Adrenal gland (tissue), 12 donors: ENCODE data around the gene ANKRD2. TPM values are rescaled to one million over a fixed set of nuclear protein-coding genes. Genes with fewer than 3 reads are reported as not detected.

Source experiments
- DNase-seq, 7 donors: peaks; one replicate each; pipeline ENCODE4 v3.0.0-alpha.2; 2019 to 2020
- H3K27ac ChIP-seq, 5 donors: fragments of 200-600 bp; sonication (generic) in 4 of 5; 1 replicate in 3 of 5; 2 replicates in 2 of 5; pipeline versions ENCODE4 v1.5.1 to v1.8.0; 2016 to 2020; ENCODE audit warnings: mild to moderate bottlenecking in 1 of 5
- H3K27me3 ChIP-seq: fragments of 200-600 bp; 2 replicates; pipeline ENCODE4 v1.8.0; 2021
- H3K36me3 ChIP-seq, 2 donors: fragments of 200-600 bp; replicated peaks in 1 of 2; 1 replicate in 1 of 2; 2 replicates in 1 of 2; pipeline versions ENCODE4 v1.5.1 to v1.8.0; 2018 to 2022
- H3K4me1 ChIP-seq, 2 donors: fragments of 200-600 bp; replicated peaks in 1 of 2; 1 replicate in 1 of 2; 2 replicates in 1 of 2; pipeline versions ENCODE4 v1.5.1 to v1.8.0; 2018 to 2021
- H3K4me3 ChIP-seq, 4 donors: fragments of 200-600 bp; sonication (generic) in 3 of 4; one replicate each; pipeline ENCODE4 v1.5.1; 2016 to 2018
- H3K9me3 ChIP-seq, 3 donors: fragments of 200-600 bp; sonication (generic) in 1 of 3; replicated peaks in 1 of 3; 1 replicate in 2 of 3; 2 replicates in 1 of 3; pipeline versions ENCODE4 v1.5.1 to v1.8.0; 2016 to 2021
- POLR2A ChIP-seq, 2 donors: fragments of 450-650 bp; IDR thresholded peaks; one replicate each; pipeline ENCODE4 v1.6.1; 2017; ENCODE audit warnings: antibody characterized with exemption in 2 of 2, mild to moderate bottlenecking in 2 of 2, moderate library complexity in 1 of 2
- WGBS, 4 donors: extraction: QIAGEN DNeasy Blood & Tissue Kit in 2 of 4; methylation state at CpG; one replicate each; pipeline versions ENCODE4 v1.1.5 to v1.1.7; 2013 to 2017; 5-methylcytosine and 5-hydroxymethylcytosine counted together
- intact Hi-C, 2 donors: fragments of 100-400 bp; cut with DNase I; formaldehyde crosslinking; loops; one replicate each; pipeline versions ENCODE4 v1.14.1 to v1.15.0; 2022 to 2023
- polyA plus RNA-seq, 3 donors: library from polyadenylated mRNA; stranded (reverse); fragments of 200-250 nt in 2 of 3; fragments of 350-450 nt in 1 of 3; fragmentation: Illumina TruSeq in 1 of 3; extraction: RNeasy Lipid Tissue Mini Kit (QIAGEN cat#74804) in 1 of 3; gene quantifications; one replicate each; pipeline ENCODE4 v1.2.3, GENCODE V29; 2013 to 2014
- total RNA-seq, 9 donors: library from RNA; depleted of rRNA in 4 of 9; stranded (reverse); fragments of >200 nt in 4 of 9; fragments of 120-200 nt in 1 of 9; fragmentation: NEBNext Ultra II Directional in 1 of 9; extraction: Animal tissue kit (Norgen Biotek cat#: 25700) in 1 of 9; gene quantifications; one replicate each; pipeline versions ENCODE4 v1.1.0 to v1.2.4, GENCODE V29; 2013 to 2023
- TF ChIP-seq, protein P1 (sequence below), 6 experiments: fragments of 450-650 bp in 4 of 6; fragments of 200-600 bp in 2 of 6; sonication (generic) in 1 of 6; IDR thresholded peaks; 1 replicate in 5 of 6; 2 replicates in 1 of 6; pipeline versions ENCODE4 v1.5.1 to v1.8.0; 2016 to 2021; ENCODE audit warnings: antibody characterized with exemption in 6 of 6, mild to moderate bottlenecking in 2 of 6, moderate library complexity in 1 of 6
- donor health status: healthy with polysubstance abuse.
- donor health status: Bipolar disorder and iron deficiency.
- donor health status: DM: yes; HTN: yes; CAD: no.
- donor health status: DM: no; HTN: no; CAD: no.
- donor health status: DM: no; HTN: no; CAD: no.
- donor health status: DM: yes; HTN: yes; CAD: no.

The ANKRD2 gene
- total and polyA plus RNA-seq, 12 donors = 0.24 to 2.9 (median 0.96) TPM; not detected in 2

DNA sequence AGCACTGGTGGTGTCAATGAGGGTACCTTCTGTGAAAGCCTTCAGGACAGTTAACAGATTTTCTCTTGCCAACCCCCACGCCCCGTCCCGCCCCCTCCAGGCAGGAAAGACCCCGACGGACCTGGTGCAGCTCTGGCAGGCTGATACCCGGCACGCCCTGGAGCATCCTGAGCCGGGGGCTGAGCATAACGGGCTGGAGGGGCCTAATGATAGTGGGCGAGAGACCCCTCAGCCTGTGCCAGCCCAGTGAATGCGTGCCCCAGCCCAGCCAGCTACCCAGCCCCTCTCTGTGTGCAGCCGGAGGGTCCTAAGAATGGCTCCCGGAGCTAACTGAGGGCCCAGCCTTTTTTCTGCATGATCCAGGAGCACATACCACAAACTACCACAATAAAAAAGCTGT is 10.9 kb downstream of the ANKRD2 start:
- 85 to 95% (median 91%) methylated on average over 2 to 13 of the region's 13 CpGs for WGBS, 4 donors
- peaks cover 10 to 32% of the 10 kb centered on the region in 2 donors for H3K4me1 ChIP-seq
- intact Hi-C loops = no loop called here
- TF ChIP-seq POLR2A (IDR thresholded peaks at IDR 0.05) = no peak
- TF ChIP-seq, protein P1, sequence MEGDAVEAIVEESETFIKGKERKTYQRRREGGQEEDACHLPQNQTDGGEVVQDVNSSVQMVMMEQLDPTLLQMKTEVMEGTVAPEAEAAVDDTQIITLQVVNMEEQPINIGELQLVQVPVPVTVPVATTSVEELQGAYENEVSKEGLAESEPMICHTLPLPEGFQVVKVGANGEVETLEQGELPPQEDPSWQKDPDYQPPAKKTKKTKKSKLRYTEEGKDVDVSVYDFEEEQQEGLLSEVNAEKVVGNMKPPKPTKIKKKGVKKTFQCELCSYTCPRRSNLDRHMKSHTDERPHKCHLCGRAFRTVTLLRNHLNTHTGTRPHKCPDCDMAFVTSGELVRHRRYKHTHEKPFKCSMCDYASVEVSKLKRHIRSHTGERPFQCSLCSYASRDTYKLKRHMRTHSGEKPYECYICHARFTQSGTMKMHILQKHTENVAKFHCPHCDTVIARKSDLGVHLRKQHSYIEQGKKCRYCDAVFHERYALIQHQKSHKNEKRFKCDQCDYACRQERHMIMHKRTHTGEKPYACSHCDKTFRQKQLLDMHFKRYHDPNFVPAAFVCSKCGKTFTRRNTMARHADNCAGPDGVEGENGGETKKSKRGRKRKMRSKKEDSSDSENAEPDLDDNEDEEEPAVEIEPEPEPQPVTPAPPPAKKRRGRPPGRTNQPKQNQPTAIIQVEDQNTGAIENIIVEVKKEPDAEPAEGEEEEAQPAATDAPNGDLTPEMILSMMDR (IDR thresholded peaks at IDR 0.05) = no peak
- H3K4me3 ChIP-seq = no peak overlapping the region
- H3K27me3 ChIP-seq = no peaks in the 10 kb centered on the region
- H3K9me3 ChIP-seq = no peaks in the 10 kb centered on the region
- peak in 1 of 7 donors; percentile 13 for DNase-seq
- H3K27ac ChIP-seq = peak overlapping the region in 1 of 5 donors; percentile 54
- H3K36me3 ChIP-seq = no peaks in the 10 kb centered on the region

DNA sequence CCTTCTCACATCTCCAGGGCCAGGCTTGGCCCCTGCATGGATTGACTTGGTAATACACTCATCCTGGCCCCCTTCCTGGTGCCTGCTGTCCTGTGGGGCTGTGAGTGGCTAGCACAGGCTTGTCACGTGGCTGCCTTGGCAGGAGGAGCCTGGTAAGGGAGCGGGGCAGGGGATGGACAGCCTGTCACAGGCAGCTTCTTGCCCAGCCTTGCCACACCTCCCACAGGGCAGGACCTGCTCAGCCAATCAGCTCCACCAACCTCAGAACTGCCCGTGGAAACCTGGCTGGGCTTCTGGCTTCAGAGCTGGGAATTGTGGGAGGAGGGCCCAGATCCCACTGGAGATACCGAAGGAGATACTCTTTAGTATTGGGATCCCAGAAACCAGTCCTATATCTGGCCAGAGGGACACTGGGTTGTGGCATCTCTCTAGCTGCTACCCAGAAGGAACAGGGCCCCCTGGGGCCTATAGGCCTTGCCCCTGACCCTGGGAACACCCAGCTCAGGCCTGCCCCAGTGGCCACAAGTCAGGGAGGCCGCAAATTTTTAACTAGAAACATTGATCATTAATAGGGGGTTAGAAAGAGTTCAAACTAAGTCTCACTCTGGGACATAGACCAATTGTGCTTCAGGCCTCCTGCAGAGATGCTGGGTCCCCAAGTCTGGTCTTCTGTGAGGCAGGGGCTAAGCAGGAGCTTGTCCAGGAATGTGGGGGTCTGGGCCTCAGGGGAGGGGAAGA is 11.7 kb downstream of the ANKRD2 start, which contains the start of gene HOGA1:
TSS of gene HOGA1 (plus strand) at position 330 of the 738 bp plus-strand sequence. CDS start at position 645, 315 bp downstream.
- no peaks in the 10 kb centered on the region for H3K36me3 ChIP-seq
- peak; percentile 91 to 99 (median 97) for DNase-seq
- H3K4me1 ChIP-seq = peaks cover 10 to 32% of the 10 kb centered on the region in 2 donors
- H3K4me3 ChIP-seq = peak within 1 kb of the TSS in 1 of 4 donors; percentile 18
- intact Hi-C loops = no loop called here
- TF ChIP-seq POLR2A (IDR thresholded peaks at IDR 0.05) = peak in 1 of 2 donors; percentile 71
- TF ChIP-seq, protein P1 (IDR thresholded peaks at IDR 0.05) = peak in 1 of 6 experiments; percentile 24
- H3K9me3 ChIP-seq = no peaks in the 10 kb centered on the region
- H3K27me3 ChIP-seq = no peaks in the 10 kb centered on the region
- peak within 1 kb of the TSS in 3 of 5 donors; percentile 34 to 71 (median 59) for H3K27ac ChIP-seq
- WGBS, 4 donors = 38 to 48% (median 42%) methylated on average over 2 to 5 of the region's 5 CpGs

DNA sequence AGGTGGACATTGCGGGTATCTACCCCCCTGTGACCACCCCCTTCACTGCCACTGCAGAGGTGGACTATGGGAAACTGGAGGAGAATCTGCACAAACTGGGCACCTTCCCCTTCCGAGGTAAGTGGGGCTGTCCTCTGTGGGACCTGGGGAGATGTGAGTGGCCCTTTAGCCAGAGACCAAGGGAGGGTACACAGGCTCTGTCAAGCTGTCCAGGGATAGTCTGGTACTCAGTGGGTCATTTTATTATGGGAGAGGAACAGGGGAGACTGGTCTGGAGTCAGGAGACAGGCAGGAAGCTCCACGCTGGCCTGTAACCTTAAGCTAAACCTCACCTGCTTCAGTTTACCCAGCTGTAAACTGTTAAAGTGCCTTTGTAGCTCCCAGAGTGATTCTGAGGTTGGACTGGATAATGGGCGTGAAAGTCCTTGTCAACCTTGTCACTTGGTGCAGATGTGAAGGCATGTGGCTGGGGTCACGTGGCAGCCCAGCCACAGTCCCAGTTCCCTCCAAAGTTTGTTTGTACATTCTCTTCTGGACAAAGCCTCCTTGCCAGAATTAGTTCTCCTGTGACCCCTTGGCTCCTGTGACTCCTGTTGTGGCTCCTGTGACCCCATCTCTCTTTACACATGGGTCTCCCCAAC is 12.3 kb downstream of the ANKRD2 start:
- TF ChIP-seq POLR2A (IDR thresholded peaks at IDR 0.05) = no peak
- TF ChIP-seq, protein P1 (IDR thresholded peaks at IDR 0.05) = no peak
- peak in 1 of 7 donors; percentile 13 for DNase-seq
- intact Hi-C loops = no loop called here

DNA sequence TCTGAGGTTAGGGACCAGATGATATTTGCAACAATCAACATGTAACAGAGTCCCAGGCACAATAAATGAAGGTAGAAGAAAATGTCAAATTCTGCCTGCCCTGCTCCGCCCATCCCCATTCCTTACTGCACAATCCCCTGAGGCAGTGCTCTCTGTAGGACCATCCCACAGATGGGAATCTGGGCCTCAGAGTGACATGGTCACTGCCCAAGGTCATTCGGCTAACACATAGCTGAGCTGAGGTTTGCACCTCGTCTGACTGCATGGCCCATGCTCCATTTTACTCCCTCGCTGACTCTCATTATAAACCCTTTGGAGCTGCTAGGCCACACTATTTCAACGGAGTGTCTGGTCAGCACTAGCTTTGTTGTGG is 12.8 kb downstream of the ANKRD2 start:
- no peaks in the 10 kb centered on the region for H3K27me3 ChIP-seq
- TF ChIP-seq POLR2A (IDR thresholded peaks at IDR 0.05) = no peak
- TF ChIP-seq, protein P1 (IDR thresholded peaks at IDR 0.05) = no peak
- no peak overlapping the region for H3K27ac ChIP-seq
- H3K36me3 ChIP-seq = no peaks in the 10 kb centered on the region
- H3K4me3 ChIP-seq = no peak overlapping the region
- H3K4me1 ChIP-seq = peaks cover 10 to 32% of the 10 kb centered on the region in 2 donors
- no peaks in the 10 kb centered on the region for H3K9me3 ChIP-seq
- no peak for DNase-seq
- WGBS, 4 donors = 81 to 91% (median 88%) methylated on average over 5 of the region's 5 CpGs
- intact Hi-C loops = no loop called here

More for the DNA sequence above, 12.3 kb downstream of the ANKRD2 start:
- WGBS, 4 donors = 86 to 95% (median 93%) methylated on average over 2 to 5 of the region's 5 CpGs
- no peaks in the 10 kb centered on the region for H3K9me3 ChIP-seq
- peaks cover 10 to 32% of the 10 kb centered on the region in 2 donors for H3K4me1 ChIP-seq
- peak overlapping the region in 1 of 4 donors; percentile 18 for H3K4me3 ChIP-seq
- H3K36me3 ChIP-seq = no peaks in the 10 kb centered on the region
- H3K27me3 ChIP-seq = no peaks in the 10 kb centered on the region
- H3K27ac ChIP-seq = peak overlapping the region in 3 of 5 donors; percentile 34 to 71 (median 59)
